Measurements from ENCODE around the gene MON2.
"Not testable (repeated sequence)": the region's sequence is repeated elsewhere in the genome, so short reads cannot be mapped to it uniquely, and the experiment has no call there.

Gene MON2

GRCh38 chr12:62514080-62514479 is 47.5 kb downstream of the MON2 start:
- H3K36me3 Mint-ChIP-seq, result peaks cover 36% of the 10 kb centered on the region
- H3K4me3 Mint-ChIP-seq, result not testable (repeated sequence)

GRCh38 chr12:62516927-62517326 is 50.3 kb downstream of the MON2 start:
- H3K4me3 Mint-ChIP-seq, result no peak overlapping the region
- no peak for ATAC-seq (ENCODE audit: low read depth)
- no peak overlapping the region for H3K27ac Mint-ChIP-seq
- peaks cover 24% of the 10 kb centered on the region for H3K36me3 Mint-ChIP-seq
- H3K4me1 Mint-ChIP-seq, result peaks cover 3% of the 10 kb centered on the region
- H3K9me3 Mint-ChIP-seq, result peaks cover 3% of the 10 kb centered on the region
- no peaks in the 10 kb centered on the region for H3K27me3 Mint-ChIP-seq
- no peak for DNase-seq (ENCODE audit: low spot score in 2 of 2)

More at GRCh38 chr12:62514080-62514479, 47.5 kb downstream of the MON2 start:
- H3K27me3 Mint-ChIP-seq; DNase-seq (ENCODE audit: low spot score in 2 of 2); H3K9me3 Mint-ChIP-seq; H3K27ac Mint-ChIP-seq; ATAC-seq (ENCODE audit: low read depth); H3K4me1 Mint-ChIP-seq: not testable (repeated sequence)

DNA sequence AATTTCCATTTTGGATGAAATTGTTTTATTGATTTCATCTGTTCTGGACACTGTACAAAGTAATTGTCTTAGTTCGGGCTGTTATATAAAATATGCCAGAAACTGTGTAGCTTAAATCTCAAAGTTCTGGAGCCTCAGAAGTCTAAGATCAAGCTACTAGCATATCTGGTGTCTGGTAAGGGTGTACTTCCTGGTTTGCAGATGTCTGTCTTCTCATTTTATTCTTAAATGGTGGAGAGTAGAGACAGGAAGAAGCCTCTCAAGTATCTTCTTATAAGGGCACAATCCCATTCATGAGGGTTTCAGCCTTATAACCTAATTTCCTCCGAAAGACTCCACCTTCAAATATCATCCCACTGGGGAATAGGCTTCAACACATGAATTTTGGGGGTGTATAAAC is 51.3 kb downstream of the MON2 start:
- DNase-seq (ENCODE audit: low spot score in 2 of 2) (no peak), ATAC-seq (ENCODE audit: low read depth) (no peak)
- Mint-ChIP-seq H3K9me3 (peaks cover 3% of the 10 kb centered on the region), H3K36me3 (peaks cover 22% of the 10 kb centered on the region), H3K4me1 (peaks cover 3% of the 10 kb centered on the region), H3K27ac (peak overlapping the region; percentile 62), H3K4me3 (no peak overlapping the region), H3K27me3 (no peaks in the 10 kb centered on the region)

DNA sequence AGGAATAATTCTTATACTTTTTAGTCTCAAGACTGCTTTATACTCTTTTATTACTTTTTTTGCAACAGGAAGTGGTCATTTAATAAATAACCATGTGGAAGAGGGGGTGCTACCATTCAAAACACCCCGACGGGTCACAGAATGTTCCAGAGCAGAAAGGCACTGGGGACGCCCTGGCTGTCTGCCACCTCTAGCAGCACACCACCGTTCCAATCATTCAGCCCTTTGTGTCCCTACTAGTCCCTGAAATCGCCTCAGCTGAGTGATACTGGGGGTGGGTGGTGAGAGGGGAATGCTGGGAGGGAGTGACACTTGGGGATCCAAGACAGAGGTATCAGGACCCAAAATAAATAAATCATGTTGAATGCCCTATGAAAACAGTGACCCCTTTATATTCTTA is 52.4 kb downstream of the MON2 start:
- H3K27ac Mint-ChIP-seq, result no peak overlapping the region

DNA sequence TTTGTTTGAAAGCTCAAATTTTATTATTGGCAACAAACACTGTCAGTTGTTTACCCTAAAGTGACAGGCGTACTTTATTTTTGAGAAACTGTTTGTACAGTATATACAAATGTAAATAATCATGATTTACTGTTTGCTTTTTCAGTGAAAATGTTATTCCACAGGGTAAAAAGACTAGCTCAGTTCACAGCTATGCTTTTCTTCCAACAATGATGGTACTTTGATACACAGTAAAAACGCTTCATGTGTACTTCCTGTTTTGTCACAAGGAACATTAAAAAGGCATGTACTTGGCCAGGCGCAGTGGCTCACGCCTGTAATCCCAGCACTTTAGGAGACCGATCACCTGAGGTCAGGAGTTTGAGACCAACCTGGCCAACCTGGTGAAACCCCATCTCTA is 53.7 kb downstream of the MON2 start:
- H3K9me3 Mint-ChIP-seq, result no peaks in the 10 kb centered on the region
- H3K36me3 Mint-ChIP-seq, result peaks cover 13% of the 10 kb centered on the region
- H3K27ac Mint-ChIP-seq, result no peak overlapping the region
- peaks cover 3% of the 10 kb centered on the region for H3K4me1 Mint-ChIP-seq
- H3K27me3 Mint-ChIP-seq, result no peaks in the 10 kb centered on the region
- no peak for DNase-seq (ENCODE audit: low spot score in 2 of 2)
- ATAC-seq (ENCODE audit: low read depth), result no peak
- no peak overlapping the region for H3K4me3 Mint-ChIP-seq

More for the DNA sequence above, 52.4 kb downstream of the MON2 start:
- no peak for ATAC-seq (ENCODE audit: low read depth)
- Mint-ChIP-seq H3K4me1 (peaks cover 3% of the 10 kb centered on the region), H3K36me3 (peaks cover 20% of the 10 kb centered on the region), H3K9me3 (peaks cover 2% of the 10 kb centered on the region), H3K4me3 (no peak overlapping the region), H3K27me3 (no peaks in the 10 kb centered on the region)
- DNase-seq (ENCODE audit: low spot score in 2 of 2), result no peak

DNA sequence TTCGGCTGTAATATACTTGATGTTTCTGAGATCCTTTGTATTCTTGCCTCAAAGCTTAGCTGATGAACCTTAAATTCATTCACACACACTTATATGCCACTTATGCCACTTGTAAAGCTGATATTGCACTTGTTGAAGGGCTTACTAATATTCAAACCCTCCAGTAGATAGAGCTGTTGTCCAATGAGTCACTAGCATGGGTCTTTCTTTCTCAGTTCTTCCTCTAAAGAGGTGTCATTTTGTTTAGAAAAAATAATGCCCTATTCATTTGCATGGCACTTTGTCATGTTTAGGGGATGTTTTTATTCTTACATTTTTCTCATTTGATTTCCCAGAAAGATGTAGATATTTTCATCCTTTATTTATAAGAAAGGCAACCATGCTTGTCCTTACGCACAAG is 56.4 kb downstream of the MON2 start:
- no peaks in the 10 kb centered on the region for H3K9me3 Mint-ChIP-seq
- no peak for DNase-seq (ENCODE audit: low spot score in 2 of 2)
- H3K27me3 Mint-ChIP-seq, result no peaks in the 10 kb centered on the region
- H3K4me1 Mint-ChIP-seq, result no peaks in the 10 kb centered on the region
- ATAC-seq (ENCODE audit: low read depth), result no peak
- H3K36me3 Mint-ChIP-seq, result peaks cover 10% of the 10 kb centered on the region
- no peak overlapping the region for H3K27ac Mint-ChIP-seq
- H3K4me3 Mint-ChIP-seq, result no peak overlapping the region

DNA sequence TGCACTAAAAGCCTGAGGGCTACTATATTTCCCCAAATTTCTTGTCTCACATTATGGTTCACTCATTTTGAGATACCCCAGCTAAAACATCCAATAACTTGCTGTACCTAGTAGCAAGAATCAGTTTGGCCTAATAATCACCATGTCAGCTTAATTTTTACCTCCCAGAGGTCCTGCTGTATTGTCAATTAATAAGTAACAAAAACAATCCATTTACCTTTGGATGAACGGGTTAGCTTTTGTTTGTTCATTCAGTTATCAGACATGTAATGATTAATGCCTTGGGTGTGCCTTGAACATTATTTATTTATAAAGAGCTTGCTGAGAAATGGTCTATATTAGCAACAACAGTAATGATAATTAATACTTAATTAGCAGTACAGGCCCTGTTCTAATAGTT is 57.0 kb downstream of the MON2 start:
- Mint-ChIP-seq H3K9me3 (no peaks in the 10 kb centered on the region), H3K36me3 (peaks cover 7% of the 10 kb centered on the region), H3K4me3 (no peak overlapping the region), H3K27ac (peak overlapping the region; percentile 35), H3K4me1 (no peaks in the 10 kb centered on the region), H3K27me3 (no peaks in the 10 kb centered on the region)
- DNase-seq (ENCODE audit: low spot score in 2 of 2) (no peak), ATAC-seq (ENCODE audit: low read depth) (no peak)

DNA sequence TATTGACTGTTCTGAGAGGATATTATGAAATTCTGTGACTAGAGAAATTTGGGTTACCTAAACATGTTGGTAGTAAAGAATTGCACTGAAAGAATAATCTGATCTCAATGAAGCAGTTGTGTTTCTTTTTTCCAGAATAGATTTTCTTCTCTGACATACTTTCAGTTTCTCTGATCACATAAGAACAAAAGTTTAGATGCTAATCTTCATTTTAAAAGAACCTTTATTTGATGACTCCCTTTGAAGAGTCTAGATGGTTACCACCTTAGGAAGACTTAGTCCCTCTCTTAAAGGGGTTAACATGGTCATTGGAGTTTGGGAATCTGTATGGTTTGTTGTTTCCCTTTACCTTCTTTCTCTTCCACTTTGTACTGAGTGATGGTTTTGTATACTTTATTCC is 58.6 kb downstream of the MON2 start:
- no peak for ATAC-seq (ENCODE audit: low read depth)
- no peaks in the 10 kb centered on the region for H3K4me1 Mint-ChIP-seq
- no peak for DNase-seq (ENCODE audit: low spot score in 2 of 2)
- no peak overlapping the region for H3K4me3 Mint-ChIP-seq
- H3K27ac Mint-ChIP-seq, result peak overlapping the region; percentile 35
- H3K9me3 Mint-ChIP-seq, result no peaks in the 10 kb centered on the region
- H3K36me3 Mint-ChIP-seq, result peaks cover 5% of the 10 kb centered on the region
- H3K27me3 Mint-ChIP-seq, result no peaks in the 10 kb centered on the region

DNA sequence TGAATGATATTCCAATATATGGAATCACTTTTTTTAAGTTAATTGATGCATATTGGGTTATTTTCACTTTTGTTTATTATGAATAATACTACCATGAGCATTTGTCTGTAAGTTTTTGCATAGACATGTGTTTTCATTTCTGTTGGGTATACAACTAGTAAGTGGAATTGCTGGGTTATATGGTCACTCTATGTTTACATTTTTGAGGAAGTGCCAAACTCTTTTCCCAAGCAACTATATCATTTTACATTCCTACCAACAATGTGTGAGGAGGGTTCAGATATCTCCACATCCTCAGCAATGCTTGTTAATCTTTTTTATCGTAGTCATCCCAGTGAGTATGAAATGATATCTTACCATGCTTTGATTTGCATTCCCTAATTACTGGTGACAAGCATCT is 64.0 kb downstream of the MON2 start:
- no peak for ATAC-seq (ENCODE audit: low read depth)

DNA sequence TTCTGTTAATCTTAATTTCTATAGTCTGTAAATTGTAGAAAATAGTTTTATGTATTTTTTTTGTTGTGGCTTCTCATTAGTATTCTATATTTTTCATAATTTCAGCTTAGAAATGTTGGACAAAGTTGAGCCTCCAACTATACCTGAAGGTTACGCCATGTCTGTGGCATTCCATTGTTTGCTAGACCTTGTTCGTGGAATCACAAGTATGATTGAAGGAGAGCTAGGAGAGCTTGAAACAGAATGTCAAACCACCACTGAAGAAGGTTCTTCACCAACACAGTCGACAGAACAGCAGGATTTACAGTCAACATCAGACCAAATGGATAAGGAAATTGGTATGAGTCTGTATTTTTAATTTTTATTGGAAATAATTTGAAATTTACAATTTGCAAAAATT is 65.7 kb downstream of the MON2 start:
- no peaks in the 10 kb centered on the region for H3K27me3 Mint-ChIP-seq
- DNase-seq (ENCODE audit: low spot score in 2 of 2) (no peak), ATAC-seq (ENCODE audit: low read depth) (no peak)
- peaks cover 22% of the 10 kb centered on the region for H3K36me3 Mint-ChIP-seq
- H3K9me3 Mint-ChIP-seq, result no peaks in the 10 kb centered on the region
- H3K4me3 Mint-ChIP-seq, result no peak overlapping the region
- H3K4me1 Mint-ChIP-seq, result no peaks in the 10 kb centered on the region
- no peak overlapping the region for H3K27ac Mint-ChIP-seq

More for the DNA sequence above, 64.0 kb downstream of the MON2 start:
- Mint-ChIP-seq H3K36me3 (peaks cover 22% of the 10 kb centered on the region), H3K9me3 (no peaks in the 10 kb centered on the region), H3K4me1 (no peaks in the 10 kb centered on the region), H3K27ac (no peak overlapping the region), H3K4me3 (no peak overlapping the region), H3K27me3 (no peaks in the 10 kb centered on the region)
- no peak for DNase-seq (ENCODE audit: low spot score in 2 of 2)

DNA sequence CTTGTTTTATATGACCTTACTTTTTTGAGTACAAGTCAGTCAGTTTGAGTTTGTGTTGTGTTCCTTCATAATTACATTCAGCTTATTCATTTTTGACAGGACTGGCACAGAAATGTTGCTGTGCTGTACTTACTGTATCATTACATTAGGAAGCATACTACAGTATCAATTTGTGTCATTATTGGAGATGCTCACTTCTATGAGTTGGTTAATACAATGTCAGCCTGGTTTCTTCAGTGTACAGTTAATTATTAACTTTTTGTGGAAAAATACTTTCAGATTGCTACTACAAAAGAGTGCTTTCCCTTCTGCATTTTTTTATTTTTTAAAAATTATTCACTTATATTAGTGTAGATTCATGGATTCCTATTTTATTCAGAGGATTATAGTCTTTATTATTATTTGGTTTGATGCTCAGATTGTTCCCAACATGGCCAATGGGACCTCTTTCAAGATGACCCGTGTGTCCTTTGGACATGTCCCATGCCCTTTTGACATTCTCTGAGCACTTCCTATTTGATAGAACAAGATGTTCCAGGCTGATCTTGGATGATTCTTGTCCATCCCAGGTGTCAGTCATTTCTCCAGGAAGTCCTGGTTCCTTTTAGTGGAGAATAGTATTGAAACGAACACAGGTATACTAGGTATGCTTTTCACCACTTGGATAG is 66.6 kb downstream of the MON2 start:
- no peaks in the 10 kb centered on the region for H3K4me1 Mint-ChIP-seq

DNA sequence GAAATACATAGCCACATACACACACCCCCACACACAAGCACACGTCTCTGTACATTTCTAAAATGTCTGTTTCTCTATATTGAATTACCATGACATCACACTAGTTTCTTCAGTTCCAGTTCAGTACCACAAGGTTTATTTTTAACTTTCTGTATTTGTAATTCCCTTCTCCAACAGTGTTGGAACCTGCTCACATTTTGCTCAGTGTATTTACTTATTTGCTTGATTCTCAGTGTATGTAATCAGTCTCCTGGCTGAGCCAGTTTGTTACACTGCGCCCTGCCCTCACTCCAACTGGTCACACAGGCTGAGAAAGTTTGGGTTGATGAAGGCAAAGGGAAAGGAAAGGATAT is 67.1 kb downstream of the MON2 start:
- Mint-ChIP-seq H3K4me1 (no peaks in the 10 kb centered on the region), H3K9me3 (no peaks in the 10 kb centered on the region), H3K4me3 (no peak overlapping the region), H3K27me3 (no peaks in the 10 kb centered on the region), H3K27ac (no peak overlapping the region), H3K36me3 (peaks cover 23% of the 10 kb centered on the region)
- ATAC-seq (ENCODE audit: low read depth), result no peak
- DNase-seq (ENCODE audit: low spot score in 2 of 2), result no peak

More for the DNA sequence above, 66.6 kb downstream of the MON2 start:
- Mint-ChIP-seq H3K9me3 (no peaks in the 10 kb centered on the region), H3K4me3 (no peak overlapping the region), H3K27me3 (no peaks in the 10 kb centered on the region), H3K36me3 (peaks cover 23% of the 10 kb centered on the region), H3K27ac (no peak overlapping the region)
- no peak for ATAC-seq (ENCODE audit: low read depth)
- DNase-seq (ENCODE audit: low spot score in 2 of 2), result no peak

- no peak overlapping the region for H3K27ac Mint-ChIP-seq
- H3K27me3 Mint-ChIP-seq, result no peaks in the 10 kb centered on the region
- no peaks in the 10 kb centered on the region for H3K9me3 Mint-ChIP-seq
- ATAC-seq (ENCODE audit: low read depth) (no peak), DNase-seq (ENCODE audit: low spot score in 2 of 2) (no peak)
- no peaks in the 10 kb centered on the region for H3K4me1 Mint-ChIP-seq
- H3K36me3 Mint-ChIP-seq, result peaks cover 24% of the 10 kb centered on the region
- no peak overlapping the region for H3K4me3 Mint-ChIP-seq
Observed at GRCh38 chr12:62536546-62536945, 69.9 kb downstream of the MON2 start.

DNA sequence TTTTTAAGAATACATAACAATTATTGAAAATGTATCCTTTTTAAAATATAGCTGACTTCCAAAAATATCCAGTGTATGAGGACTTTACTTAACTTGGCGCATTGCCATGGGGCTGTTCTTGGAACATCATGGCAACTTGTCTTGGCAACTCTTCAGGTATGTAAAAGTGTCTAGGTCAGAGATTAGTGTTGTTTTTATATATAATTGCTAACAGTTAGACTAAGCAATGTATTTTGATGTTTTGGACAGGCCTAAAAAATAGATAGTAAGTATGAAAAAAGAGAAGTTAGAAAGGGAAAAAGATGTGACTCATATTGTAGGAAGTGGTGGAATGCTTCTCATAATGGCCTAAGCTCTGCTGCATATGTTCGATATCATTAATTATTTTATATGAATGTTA is 70.9 kb downstream of the MON2 start:
- Mint-ChIP-seq H3K4me1 (no peaks in the 10 kb centered on the region), H3K27me3 (no peaks in the 10 kb centered on the region), H3K9me3 (no peaks in the 10 kb centered on the region), H3K4me3 (no peak overlapping the region), H3K36me3 (peaks cover 26% of the 10 kb centered on the region), H3K27ac (no peak overlapping the region)
- DNase-seq (ENCODE audit: low spot score in 2 of 2) (no peak), ATAC-seq (ENCODE audit: low read depth) (no peak)

- Mint-ChIP-seq H3K4me1 (no peaks in the 10 kb centered on the region), H3K27ac (no peak overlapping the region), H3K36me3 (peaks cover 24% of the 10 kb centered on the region), H3K27me3 (no peaks in the 10 kb centered on the region), H3K4me3 (no peak overlapping the region), H3K9me3 (no peaks in the 10 kb centered on the region)
- ATAC-seq (ENCODE audit: low read depth) (no peak), DNase-seq (ENCODE audit: low spot score in 2 of 2) (no peak)
Observed at GRCh38 chr12:62540354-62540753, 73.7 kb downstream of the MON2 start.

All from memory B cell (primary cell).